SU-DHL-6 (cell line): ENCODE measurements around the gene ACP4.

Experiments used
- EZH2phosphoT487 ChIP-seq: fragments of 200-600 bp; sonication (generic), shearing (Covaris generic); conservative IDR thresholded peaks from 2 replicates; pipeline ENCODE4 v1.6.1; 2018; ENCODE audit warnings: mild to moderate bottlenecking, antibody characterized with exemption, low read length, moderate library complexity, mixed read lengths
- TF ChIP-seq, protein P1 (sequence below): fragments of 200-600 bp; sonication (generic); IDR thresholded peaks from one replicate; pipeline ENCODE4 v1.5.1; 2017; ENCODE audit warnings: antibody characterized with exemption, mild to moderate bottlenecking, low read length, moderate library complexity; ENCODE audit not compliant: insufficient read depth, poor library complexity, severe bottlenecking

DNA sequence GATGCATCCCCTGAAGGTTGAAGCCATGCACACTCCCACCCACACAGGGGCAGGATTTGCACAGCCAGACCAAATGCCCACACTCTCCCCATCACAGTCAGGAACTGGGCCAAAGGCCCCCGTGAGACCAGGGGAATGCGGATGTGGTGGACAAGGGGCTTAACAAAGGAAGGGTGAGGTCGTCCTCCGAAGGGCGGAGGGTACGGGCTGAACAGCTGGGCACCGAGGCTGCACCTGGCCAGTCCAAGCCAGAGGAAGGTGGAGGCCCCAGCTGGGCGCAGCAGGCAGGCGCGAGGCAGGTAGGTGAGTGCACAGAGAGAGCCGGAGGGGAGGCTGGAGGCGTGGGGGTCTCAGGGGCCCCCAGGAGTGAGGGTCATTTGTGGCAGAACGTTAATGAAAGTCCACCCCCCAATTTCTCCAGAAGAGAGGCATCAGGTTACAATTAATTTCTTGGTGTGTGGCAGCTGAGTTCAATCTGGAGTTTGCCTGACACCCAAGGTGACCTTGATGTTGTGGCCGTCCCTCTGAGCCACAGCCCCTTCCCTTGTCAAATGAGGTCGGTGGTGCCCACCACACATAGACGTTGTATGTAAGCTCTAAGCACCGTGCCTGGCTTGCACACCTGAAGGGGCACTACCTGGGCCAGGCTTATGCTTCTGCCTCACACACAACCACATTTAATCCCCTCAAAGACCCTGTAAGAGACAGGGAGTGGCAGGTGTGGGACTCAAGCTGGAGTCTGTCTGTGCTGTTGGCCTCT, 40.2 kb downstream of the ACP4 start:
- TF ChIP-seq, protein P1, sequence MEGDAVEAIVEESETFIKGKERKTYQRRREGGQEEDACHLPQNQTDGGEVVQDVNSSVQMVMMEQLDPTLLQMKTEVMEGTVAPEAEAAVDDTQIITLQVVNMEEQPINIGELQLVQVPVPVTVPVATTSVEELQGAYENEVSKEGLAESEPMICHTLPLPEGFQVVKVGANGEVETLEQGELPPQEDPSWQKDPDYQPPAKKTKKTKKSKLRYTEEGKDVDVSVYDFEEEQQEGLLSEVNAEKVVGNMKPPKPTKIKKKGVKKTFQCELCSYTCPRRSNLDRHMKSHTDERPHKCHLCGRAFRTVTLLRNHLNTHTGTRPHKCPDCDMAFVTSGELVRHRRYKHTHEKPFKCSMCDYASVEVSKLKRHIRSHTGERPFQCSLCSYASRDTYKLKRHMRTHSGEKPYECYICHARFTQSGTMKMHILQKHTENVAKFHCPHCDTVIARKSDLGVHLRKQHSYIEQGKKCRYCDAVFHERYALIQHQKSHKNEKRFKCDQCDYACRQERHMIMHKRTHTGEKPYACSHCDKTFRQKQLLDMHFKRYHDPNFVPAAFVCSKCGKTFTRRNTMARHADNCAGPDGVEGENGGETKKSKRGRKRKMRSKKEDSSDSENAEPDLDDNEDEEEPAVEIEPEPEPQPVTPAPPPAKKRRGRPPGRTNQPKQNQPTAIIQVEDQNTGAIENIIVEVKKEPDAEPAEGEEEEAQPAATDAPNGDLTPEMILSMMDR = no peak
- no peak for TF ChIP-seq EZH2phosphoT487
